SK-N-MC (cell line): Measurements from ENCODE around the gene GPX3.

Experiments used
- DNase-seq: peaks from one replicate; pipeline ENCODE4 v3.0.0-alpha.2; 2011; ENCODE audit warnings: low read depth, low spot score
- H3K27ac ChIP-seq: fragments of 200-600 bp; sonication (generic); 2 replicates; pipeline ENCODE4 v1.5.1; 2016; ENCODE audit warnings: mixed run types
- H3K36me3 ChIP-seq: fragments of 200-600 bp; sonication (generic); 2 replicates; pipeline ENCODE4 v1.6.1; 2017; ENCODE audit warnings: antibody characterized with exemption, low read length, mixed read lengths; ENCODE audit not compliant: insufficient read depth
- H3K4me3 ChIP-seq: fragments of 200-600 bp; sonication (generic); 2 replicates; pipeline ENCODE4 v1.5.1; 2016
- H3K9ac ChIP-seq: fragments of 200-600 bp; sonication (generic); 2 replicates; pipeline ENCODE4 v1.8.0; 2017; ENCODE audit warnings: mixed run types, mixed read lengths; ENCODE audit not compliant: insufficient read length
- H3K9me3 ChIP-seq: fragments of 200-600 bp; sonication (generic); 2 replicates; pipeline ENCODE4 v1.6.1; 2017; ENCODE audit warnings: low read depth, mild to moderate bottlenecking, antibody characterized with exemption, low read length, moderate library complexity, mixed read lengths
- EZH2 ChIP-seq: fragments of 200-600 bp; sonication (generic); IDR thresholded peaks from one replicate; pipeline ENCODE4 v1.6.1; 2017; ENCODE audit warnings: antibody characterized with exemption
- FOXP2 ChIP-seq: optimal IDR thresholded peaks from 2 replicates; pipeline ENCODE3; 2011; ENCODE audit warnings: mild to moderate bottlenecking, moderate library complexity; ENCODE audit not compliant: insufficient read depth; ENCODE audit errors: extremely low read length, control extremely low read depth
- POLR2AphosphoS5 ChIP-seq: IDR thresholded peaks from 2 replicates; pipeline ENCODE4 v1.6.1; 2012; ENCODE audit warnings: mild to moderate bottlenecking, low read depth, low read length, borderline replicate concordance

GPX3 gene

GRCh38 chr5:151026088-151026487 is 5.7 kb downstream of the GPX3 start:
- Histone ChIP-seq H3K9ac (no peak overlapping the region), H3K9me3 (no peaks in the 10 kb centered on the region), H3K27ac (no peak overlapping the region), H3K36me3 (no peaks in the 10 kb centered on the region), H3K4me3 (no peak overlapping the region)
- TF ChIP-seq FOXP2, result no peak
- TF ChIP-seq POLR2AphosphoS5, result no peak
- no peak for TF ChIP-seq EZH2
- no peak for DNase-seq

DNA sequence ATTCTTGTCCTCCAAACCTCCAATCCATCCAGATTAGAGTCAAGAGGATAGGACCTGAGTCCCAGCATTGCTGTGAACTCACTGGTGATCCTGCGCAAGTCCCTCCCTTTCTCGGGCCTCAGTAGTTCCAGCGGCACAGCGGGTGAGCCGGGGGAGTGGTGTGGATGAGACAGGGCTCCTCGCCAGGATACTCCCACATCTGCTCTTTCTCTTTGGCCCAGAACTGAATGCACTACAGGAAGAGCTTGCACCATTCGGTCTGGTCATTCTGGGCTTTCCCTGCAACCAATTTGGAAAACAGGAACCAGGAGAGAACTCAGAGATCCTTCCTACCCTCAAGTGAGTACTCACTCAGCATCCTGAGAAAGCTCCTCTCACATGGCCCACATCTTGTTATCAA is 6.3 kb downstream of the GPX3 start:
- TF ChIP-seq FOXP2, result no peak
- no peak for TF ChIP-seq POLR2AphosphoS5
- TF ChIP-seq EZH2, result no peak
- DNase-seq, result no peak
- Histone ChIP-seq H3K36me3 (no peaks in the 10 kb centered on the region), H3K9me3 (no peaks in the 10 kb centered on the region), H3K27ac (no peak overlapping the region), H3K9ac (no peak overlapping the region), H3K4me3 (no peak overlapping the region)

DNA sequence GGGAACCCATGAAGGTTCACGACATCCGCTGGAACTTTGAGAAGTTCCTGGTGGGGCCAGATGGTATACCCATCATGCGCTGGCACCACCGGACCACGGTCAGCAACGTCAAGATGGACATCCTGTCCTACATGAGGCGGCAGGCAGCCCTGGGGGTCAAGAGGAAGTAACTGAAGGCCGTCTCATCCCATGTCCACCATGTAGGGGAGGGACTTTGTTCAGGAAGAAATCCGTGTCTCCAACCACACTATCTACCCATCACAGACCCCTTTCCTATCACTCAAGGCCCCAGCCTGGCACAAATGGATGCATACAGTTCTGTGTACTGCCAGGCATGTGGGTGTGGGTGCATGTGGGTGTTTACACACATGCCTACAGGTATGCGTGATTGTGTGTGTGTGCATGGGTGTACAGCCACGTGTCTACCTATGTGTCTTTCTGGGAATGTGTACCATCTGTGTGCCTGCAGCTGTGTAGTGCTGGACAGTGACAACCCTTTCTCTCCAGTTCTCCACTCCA is 7.6 kb downstream of the GPX3 start:
- no peaks in the 10 kb centered on the region for H3K36me3 ChIP-seq
- TF ChIP-seq POLR2AphosphoS5 (no peak), EZH2 (no peak), FOXP2 (no peak)

DNA sequence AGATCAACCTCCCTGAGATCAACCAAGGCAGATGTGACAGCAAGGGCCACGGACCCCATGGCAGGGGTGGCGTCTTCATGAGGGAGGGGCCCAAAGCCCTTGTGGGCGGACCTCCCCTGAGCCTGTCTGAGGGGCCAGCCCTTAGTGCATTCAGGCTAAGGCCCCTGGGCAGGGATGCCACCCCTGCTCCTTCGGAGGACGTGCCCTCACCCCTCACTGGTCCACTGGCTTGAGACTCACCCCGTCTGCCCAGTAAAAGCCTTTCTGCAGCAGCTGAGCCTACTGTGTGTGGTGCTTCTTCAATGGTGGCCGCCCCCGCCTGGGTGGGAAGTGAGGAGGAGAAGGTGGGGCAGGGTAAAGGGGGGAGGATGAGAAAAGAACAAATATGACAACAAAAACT is 8.3 kb downstream of the GPX3 start:
- H3K4me3 ChIP-seq, result no peak overlapping the region
- TF ChIP-seq EZH2, result no peak
- no peak for TF ChIP-seq POLR2AphosphoS5
- TF ChIP-seq FOXP2, result no peak
- no peak overlapping the region for H3K27ac ChIP-seq
- no peaks in the 10 kb centered on the region for H3K9me3 ChIP-seq
- no peaks in the 10 kb centered on the region; the same call in 1 of the 2 replicates for H3K36me3 ChIP-seq
- no peak for DNase-seq
- H3K9ac ChIP-seq, result no peak overlapping the region

More for the DNA sequence above, 7.6 kb downstream of the GPX3 start:
- DNase-seq, result no peak
- H3K9ac ChIP-seq, result no peak overlapping the region
- H3K27ac ChIP-seq, result no peak overlapping the region
- no peak overlapping the region for H3K4me3 ChIP-seq
- H3K9me3 ChIP-seq, result no peaks in the 10 kb centered on the region

DNA sequence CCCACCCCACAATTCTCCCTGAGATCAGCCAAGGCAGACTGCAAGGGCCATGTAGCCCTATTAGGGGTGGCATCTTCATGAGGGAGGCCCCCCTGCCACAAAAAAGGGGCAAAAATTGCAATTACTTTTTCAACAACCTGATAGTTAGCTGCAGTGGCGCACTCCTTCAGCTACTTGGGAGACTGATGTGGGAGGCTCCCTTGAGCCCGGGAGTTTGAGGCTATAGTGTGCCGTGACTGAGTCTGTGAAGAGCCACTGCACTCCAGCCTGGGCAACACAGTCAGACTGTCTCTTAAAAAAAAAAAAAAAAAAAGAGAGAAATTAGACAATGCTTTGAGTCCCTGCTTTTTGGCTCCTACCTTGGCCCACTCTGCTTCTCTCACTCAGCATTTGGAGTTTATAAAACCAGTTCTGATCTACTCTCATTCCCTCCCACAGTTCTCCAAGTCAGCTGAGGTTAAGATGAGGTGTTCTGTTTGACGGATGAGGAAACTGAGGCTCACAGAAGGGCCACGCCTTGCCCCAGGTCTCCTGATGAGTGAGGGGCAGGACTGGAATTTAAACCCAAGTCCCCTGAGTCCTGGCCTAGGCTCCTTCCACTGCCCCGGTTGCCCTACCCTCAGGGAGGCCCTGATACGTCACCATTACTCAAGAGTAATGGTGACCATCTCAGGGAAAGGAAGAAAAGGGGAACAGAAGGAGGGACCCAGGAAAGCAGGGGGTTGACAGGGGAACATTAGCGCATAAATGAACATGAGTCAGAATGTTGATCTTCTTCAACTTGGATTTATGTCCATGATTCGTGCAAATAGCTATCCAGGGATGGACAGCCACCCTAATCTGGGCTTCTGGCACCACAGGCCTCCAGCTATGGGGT is 9.0 kb downstream of the GPX3 start:
- no peak for DNase-seq
- no peak overlapping the region for H3K4me3 ChIP-seq
- H3K27ac ChIP-seq, result no peak overlapping the region
- TF ChIP-seq POLR2AphosphoS5, result no peak
- TF ChIP-seq EZH2, result no peak
- no peak for TF ChIP-seq FOXP2
- no peaks in the 10 kb centered on the region; the same call in 1 of the 2 replicates for H3K36me3 ChIP-seq
- H3K9ac ChIP-seq, result no peak overlapping the region
- H3K9me3 ChIP-seq, result no peaks in the 10 kb centered on the region

GRCh38 chr5:151030056-151030336 is 9.6 kb downstream of the GPX3 start:
- no peak overlapping the region for H3K27ac ChIP-seq
- H3K9ac ChIP-seq, result no peak overlapping the region
- H3K4me3 ChIP-seq, result no peak overlapping the region
- no peaks in the 10 kb centered on the region for H3K9me3 ChIP-seq
- H3K36me3 ChIP-seq, result no peaks in the 10 kb centered on the region; the same call in 1 of the 2 replicates
- DNase-seq, result no peak
- TF ChIP-seq POLR2AphosphoS5 (no peak), FOXP2 (no peak), EZH2 (no peak)

GRCh38 chr5:151030379-151030778 is 10.0 kb downstream of the GPX3 start:
- Histone ChIP-seq H3K36me3 (no peaks in the 10 kb centered on the region; the same call in 1 of the 2 replicates), H3K4me3 (no peak overlapping the region), H3K9ac (no peak overlapping the region), H3K9me3 (no peaks in the 10 kb centered on the region), H3K27ac (no peak overlapping the region)
- TF ChIP-seq FOXP2 (no peak), POLR2AphosphoS5 (no peak), EZH2 (no peak)
- DNase-seq, result no peak

GRCh38 chr5:151031554-151031953 is 11.2 kb downstream of the GPX3 start:
- H3K36me3 ChIP-seq, result no peaks in the 10 kb centered on the region; the same call in 1 of the 2 replicates
- no peak for DNase-seq
- no peak overlapping the region for H3K9ac ChIP-seq
- H3K27ac ChIP-seq, result no peak overlapping the region
- H3K9me3 ChIP-seq, result no peaks in the 10 kb centered on the region
- H3K4me3 ChIP-seq, result no peak overlapping the region
- TF ChIP-seq FOXP2 (no peak), POLR2AphosphoS5 (no peak), EZH2 (no peak)

GRCh38 chr5:151033217-151033934 is 13.0 kb downstream of the GPX3 start:
- Histone ChIP-seq H3K9ac (no peak overlapping the region), H3K9me3 (no peaks in the 10 kb centered on the region), H3K36me3 (no peaks in the 10 kb centered on the region; the same call in 1 of the 2 replicates), H3K4me3 (no peak overlapping the region), H3K27ac (no peak overlapping the region)
- DNase-seq, result no peak
- TF ChIP-seq FOXP2, result no peak
- TF ChIP-seq EZH2, result no peak
- TF ChIP-seq POLR2AphosphoS5, result no peak
